NCI-H524 (cell line): Measurements from ENCODE around the gene PLCB1.
A peak's percentile ranks its signal among the peaks of the same experiment; 100 is the strongest.

ENCODE experiments used
- DNase-seq, 2 experiments: peaks; one replicate each; lab custom pipeline; 2025; lab: John Stamatoyannopoulos, UW

The PLCB1 gene

DNA sequence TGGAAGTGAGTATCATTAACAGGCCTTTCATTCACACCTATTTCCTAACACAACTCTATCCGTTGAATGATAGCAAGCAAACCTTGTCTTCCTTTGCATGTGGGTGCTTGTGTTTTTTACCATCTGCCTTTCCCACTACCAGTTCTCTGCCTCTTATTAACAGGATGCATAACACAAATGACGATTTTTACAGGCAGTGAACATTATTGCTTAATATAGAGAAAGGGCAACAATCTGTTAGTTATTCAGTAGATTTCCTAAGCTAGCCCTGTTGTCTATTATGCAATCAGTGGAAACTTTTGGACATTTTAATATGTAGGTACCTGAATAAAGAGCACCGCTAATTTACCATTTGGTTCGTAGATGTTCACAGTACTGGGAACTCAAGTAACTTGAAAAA lies 588.0 kb downstream of the PLCB1 start:
- DNase-seq, result peak; percentile 42 to 73

DNA sequence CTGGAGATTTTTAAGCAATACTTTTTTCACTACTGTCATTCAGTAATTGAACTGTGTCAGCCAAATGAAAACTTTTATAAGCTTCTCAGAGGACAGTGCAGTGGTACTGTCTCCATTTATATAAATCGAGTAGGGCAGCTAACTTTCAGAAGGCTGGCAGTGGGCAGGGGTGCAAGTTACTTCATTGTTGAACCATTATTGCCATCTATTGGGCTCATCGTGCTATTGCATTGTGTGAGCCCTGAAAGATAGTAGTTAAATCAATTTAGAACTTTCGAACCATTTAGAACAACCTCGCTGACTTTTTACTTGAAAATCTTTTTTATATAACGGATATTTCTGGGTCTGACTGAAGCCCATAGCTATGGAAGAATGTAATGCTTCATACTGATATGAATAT lies 589.0 kb downstream of the PLCB1 start:
- peak; percentile 55 to 86 for DNase-seq

DNA sequence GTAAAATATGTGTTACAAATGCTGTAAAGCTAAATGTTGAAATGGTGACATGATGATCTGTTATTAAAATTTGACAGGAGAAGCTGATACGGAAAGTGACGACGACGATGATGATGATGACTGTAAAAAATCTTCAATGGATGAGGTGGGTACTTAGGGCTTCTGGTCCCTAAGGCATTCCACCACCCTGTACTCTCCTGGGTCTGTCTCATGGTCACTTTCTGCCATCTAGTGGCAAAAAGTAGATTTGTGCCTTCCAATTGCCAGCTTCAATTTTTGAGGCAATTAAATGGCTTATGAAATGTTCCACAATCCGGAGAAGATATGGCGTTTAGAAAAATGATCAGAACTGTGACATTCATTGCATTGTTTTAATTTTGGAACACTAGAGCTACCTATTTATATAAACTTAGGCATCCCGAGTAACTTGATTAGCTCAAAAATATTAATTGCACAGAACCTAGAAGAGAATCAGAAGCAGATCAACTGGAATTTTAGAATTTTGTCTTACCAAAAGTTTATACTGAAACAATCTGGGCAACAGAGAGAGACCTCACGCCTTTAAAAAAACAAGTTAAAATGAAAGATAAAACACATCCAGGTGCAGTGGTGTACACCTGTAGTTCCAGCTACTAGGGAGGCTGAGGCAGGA lies 590.3 kb downstream of the PLCB1 start:
- peak; percentile 72 to 86 for DNase-seq

DNA sequence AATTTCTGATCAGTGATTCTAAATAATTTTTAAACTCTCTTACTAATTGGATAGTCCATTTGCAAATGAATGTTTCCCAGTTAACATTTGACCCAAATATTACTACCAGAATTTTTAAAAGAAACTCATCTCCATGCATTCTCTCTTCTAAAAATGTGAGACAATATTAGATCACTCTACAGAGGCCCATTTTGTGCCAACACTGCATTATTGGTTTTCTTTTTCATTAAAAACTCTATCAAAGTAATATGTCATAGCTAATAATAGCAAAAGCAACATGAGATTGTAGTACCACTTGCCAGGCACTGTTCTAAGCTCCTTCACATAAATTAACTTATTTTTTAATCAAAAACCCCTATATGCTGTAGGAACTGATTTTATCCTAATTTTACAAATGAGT lies 591.2 kb downstream of the PLCB1 start:
- DNase-seq, result no peak

DNA sequence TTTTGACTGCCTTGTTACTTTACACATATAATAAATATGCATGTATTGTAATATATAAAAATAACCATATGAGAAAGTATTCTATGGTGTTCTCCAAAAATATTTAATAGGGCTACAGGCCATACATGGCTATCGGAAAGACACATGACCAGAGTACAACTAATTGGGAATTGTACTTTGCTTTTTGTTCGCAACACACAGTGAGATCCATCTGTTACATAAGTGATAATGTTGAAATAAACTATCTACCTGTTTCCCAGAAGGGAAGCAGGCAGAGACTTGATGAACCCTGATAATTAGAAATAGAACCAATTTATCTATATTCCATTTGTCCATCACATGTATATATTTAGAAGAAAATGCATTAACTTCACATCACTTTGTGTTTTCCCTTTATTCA lies 592.8 kb downstream of the PLCB1 start:
- DNase-seq, result no peak

DNA sequence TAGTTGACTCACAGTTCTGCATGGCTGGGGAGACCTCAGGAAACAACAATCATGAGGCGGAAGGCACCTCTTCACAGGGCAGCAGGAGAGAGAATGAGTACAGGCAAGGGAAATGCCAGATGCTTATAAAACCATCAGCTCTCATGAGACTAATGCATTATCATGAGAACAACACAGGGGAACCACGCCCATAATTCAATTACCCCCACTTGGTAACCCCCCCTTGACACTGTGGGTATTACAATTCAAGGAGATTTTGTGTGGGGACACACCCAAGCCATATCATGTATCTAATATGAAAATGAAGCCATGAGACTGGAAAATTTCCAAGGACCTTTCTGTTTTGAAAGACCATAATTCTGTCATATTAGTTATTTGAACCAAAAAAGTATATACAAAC lies 594.4 kb downstream of the PLCB1 start:
- DNase-seq, result no peak

DNA sequence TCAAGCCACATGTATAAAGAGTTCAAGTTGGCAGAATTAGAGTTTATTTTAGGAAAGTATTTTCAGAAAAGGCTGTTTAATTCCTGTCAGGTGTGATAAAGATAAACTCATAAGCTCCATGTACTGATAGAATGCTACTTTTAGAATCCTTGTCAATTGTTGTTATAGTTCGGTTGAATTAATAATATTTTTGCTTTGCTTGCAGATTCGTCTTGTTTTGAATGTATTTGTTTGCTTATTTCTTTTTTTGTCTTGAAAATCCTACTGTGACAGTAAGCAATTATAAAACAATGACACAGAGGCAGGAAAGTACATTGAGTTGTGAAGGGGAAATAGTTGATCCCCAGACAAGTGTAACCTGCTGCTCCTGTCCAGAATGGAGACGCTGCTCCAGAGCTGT lies 602.9 kb downstream of the PLCB1 start:
- no peak for DNase-seq

DNA sequence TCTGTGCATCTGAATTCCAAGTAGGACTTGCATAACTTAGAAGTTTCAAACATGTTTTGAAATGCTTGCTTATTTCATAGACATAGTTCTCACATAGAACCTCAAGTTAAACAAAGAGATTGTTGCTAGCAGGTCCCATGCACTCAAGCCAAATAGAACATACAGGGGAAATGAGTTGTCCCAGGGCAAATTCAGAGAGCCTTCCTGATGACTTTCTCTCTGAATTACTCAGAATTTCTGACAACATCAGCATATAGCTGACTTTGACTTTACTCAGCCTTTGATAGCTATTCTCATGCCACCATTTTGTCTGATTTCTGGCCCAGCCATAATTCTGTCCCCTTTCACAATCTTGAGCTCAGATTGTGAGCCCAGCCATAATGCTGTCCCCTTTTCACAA lies 603.6 kb downstream of the PLCB1 start:
- no peak for DNase-seq

DNA sequence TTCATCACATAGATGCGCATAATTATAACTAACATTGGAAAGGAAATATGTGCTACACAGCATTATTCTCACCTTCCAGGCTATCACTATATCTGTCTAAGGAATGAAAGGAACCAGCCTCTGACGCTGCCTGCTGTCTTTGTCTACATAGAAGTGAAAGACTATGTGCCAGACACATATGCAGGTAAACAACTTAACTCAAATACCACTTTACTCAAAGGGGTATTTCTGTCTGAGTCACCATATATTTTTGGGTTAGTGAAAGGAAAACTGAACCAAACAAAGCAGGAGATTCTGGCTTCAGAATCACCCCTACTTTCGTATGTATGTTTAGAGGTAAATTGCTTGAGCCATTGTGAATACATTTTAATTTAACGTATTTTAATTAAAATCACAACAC lies 608.2 kb downstream of the PLCB1 start:
- no peak for DNase-seq

DNA sequence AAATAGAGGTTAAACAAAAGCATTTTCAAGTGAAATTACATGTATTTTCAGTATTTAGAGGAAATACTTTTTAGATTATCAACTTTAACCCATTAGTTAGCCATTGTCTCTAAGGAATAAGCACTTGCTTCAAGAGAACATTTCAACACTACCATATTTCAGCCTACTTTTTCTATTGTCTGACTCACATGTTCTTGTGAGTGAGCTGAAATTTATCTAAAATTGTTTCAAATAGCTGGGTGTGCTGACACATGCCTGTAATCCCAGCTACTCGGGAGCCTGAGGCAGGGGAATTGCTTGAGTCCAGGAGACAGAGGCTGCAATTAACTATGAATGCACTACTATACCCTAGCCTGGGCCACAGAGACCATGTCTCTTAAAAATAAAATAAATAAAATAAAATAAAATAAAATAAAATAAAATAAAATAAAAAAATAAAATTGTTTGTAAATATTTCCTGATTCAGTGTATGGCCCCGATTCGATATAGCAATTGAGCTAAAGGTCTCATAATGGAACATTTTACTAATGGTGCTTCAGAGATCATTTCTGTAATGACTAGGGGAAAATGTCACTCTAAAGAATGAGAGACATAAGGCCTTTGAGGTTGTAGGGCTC lies 612.3 kb downstream of the PLCB1 start:
- no peak for DNase-seq

DNA sequence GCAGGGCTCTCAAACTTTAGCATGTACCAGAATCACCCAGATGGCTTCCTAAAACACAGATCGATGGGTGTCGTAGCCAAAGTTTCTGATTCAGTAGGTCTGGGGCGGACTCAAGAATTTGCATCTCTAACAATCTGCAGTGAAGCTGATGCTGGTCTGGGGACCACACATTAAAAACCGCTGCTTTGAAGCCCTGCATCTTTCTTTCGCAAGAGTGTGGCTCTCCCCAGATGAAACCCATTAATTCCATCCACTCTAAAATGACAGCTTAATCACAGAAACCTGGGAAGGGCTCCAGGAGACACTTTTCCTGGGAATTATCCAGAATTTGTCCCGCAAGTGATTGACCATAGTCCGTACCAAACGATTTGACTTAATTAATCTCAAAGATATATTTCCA lies 617.0 kb downstream of the PLCB1 start:
- DNase-seq, result no peak

DNA sequence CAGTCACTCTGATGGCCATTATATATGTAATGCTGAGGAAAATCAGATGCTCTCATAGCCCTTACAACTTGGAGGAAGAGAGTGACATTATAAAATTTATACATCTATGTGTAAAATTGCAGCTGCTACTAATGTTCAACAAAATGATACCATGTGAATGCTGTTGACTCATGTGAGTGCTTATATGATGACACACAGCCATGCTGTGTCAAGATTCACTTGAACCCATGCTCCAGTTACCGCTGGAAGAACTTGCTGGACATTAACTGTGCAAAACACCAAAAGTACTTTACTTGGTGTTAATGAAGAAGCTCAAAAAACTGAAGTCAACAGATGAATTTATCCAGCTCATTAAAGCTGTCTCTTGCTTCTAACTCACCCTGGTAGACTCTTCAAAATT lies 617.9 kb downstream of the PLCB1 start:
- DNase-seq, result no peak

DNA sequence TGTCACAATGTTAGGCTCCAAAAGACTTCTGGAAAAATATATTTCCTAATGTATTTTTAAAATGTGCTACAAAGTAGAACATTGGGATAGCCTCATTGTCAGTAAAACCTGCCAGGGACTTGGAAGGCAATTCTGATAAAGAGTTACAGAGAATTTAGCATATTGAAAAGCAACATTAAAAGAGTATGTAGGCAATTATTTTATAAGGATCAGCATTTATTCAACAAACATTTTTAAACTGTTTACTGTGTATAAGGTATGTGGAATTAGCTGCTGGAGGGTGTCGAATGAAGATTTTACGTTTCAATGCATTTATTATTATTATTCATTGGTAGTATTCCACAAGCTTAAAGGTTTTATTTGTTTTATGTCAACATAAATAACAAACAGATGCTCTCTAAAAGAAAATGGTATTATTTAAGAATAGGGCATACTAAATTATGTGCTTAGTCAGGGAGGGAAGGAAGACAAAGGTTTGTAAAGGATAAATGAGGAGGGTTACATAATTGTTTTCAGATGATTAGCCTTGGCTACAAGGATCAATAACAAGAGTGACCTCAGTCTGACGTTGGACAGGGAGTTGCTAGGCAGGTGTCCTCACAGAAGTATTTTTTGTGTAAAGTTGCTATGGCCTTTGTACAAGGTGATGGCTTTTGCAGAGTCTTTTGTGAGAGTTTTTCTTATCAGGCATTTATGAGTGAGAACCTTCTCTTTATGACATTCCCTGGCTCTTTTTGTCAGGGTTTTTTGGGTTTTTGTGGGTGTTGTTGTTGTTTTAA lies 623.5 kb downstream of the PLCB1 start:
- no peak for DNase-seq

DNA sequence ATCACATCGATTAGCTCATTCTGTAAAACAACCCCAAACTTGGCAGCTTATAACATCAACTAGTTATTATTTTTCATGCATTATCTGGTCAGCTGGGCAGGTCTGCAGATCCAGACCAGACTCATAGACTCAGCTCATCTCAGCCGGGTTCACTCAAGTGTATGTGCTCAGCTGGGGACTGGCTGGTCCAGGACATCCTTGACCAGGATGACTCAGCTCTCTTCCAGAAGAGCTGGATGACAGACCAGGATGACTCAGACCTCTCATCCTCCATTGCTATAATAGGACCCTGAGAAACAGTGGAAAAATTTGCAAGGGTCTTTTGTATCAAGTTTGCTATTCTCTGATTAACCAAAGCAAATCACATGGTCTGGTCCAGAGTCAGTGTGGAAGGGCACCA lies 624.3 kb downstream of the PLCB1 start:
- no peak for DNase-seq

DNA sequence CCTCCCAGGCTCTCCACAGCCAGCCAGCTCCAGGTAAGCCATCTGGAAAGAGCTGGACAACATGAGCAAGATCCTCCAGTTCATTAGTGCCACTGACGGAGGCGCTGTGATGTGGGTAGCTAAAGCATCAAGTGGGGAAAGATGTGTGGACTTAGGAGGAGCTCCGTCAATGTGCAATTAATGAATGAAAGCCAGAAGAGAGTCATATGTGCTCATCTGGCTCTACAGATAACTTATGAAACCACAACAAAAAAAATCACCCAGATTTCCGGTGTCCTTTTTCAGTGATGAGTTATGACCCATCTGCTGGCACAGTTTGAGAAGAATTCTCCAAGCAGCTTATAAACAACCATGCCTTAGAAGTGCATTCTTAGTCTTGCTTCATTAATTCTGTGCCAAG lies 625.1 kb downstream of the PLCB1 start:
- peak; percentile 86 to 97 for DNase-seq

DNA sequence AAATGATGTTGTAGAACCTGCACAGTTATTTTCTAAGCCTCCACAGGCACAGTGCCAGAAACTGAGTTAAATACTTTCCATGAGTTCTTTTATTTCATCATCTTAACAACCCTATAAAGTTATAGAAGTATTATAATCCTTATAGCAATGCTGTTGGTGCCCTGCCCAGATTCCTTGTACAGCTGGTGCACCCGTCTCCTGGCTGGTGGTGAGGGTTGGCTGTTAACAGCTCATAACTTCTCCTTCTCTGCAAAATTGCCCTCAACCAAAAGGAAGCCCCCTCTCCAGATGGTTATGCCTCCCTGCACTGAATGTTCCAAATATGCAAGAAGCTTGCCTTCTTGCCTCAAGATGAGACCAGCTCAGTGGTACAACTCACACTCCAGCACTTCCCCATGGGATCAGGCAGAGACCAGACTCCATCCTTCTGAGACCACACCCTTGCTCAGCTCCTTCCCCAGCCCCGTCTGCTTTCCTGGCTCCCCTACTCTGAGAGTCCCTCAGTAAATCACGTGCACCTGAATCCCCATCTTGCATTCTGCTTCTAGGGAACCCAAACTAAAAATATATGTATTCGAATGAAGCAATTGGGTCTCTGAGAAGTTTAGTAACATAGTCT lies 632.4 kb downstream of the PLCB1 start:
- DNase-seq, result peak; percentile 59 to 77

DNA sequence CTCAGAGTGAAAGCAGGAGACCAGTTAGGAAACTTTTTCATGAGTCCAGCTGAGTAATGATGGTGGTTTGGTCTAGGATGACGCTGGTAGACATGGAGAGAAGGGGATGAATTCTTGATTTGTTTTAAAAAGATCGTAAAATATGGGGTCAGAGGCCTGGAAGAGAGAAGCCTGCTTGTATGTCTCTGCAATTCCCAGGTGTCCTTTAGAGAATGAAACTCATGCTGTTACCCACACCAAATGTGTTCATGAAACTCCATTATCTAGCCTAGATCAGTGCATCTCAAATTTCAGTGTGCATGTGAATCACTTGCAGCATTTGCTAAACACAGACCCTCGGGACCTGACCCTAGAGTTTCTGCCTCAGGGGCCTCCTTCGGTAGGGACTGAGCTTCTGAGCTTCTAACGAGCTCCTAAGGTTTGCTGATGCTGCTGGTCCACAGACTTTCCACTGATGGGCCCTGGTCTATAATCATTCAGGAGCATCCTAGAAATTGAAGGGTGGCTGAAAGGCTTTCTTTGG lies 634.9 kb downstream of the PLCB1 start:
- peak in 1 of 2 experiments; percentile 14 for DNase-seq

DNA sequence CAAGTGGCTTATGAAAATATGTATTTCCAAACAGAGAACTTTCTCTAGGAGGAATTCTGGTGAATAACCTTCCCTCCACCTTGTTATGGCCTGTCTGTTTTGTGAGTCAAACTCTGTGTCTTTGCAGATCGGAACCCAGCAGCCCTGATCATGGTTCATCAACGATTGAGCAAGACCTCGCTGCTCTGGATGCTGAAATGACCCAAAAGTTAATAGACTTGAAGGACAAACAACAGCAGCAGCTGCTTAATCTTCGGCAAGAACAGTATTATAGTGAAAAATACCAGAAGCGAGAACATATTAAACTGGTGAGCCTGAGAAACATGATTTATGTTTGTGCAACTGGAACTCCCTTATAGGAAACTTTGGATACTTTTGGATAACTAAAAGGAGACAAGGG lies 642.3 kb downstream of the PLCB1 start:
- DNase-seq, result no peak

DNA sequence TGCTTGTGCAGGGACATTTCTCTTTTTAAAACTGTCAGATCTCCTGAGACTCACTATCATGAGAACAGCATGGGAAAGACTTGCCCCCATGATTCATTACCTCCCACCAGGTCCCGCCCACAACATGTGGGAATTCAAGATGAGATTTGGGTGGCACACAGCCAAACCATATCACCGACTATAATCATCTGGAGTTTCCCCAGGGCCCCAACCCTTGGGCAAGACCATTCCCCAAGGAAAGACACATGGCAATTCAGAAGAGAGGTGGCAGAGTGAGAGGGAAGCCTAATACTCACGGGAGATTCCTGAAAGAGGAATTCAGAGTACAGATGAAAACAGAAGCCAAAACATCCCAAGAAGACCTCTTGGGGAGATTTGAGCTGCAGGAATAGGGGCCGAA lies 645.8 kb downstream of the PLCB1 start:
- DNase-seq, result peak in 1 of 2 experiments; percentile 29

DNA sequence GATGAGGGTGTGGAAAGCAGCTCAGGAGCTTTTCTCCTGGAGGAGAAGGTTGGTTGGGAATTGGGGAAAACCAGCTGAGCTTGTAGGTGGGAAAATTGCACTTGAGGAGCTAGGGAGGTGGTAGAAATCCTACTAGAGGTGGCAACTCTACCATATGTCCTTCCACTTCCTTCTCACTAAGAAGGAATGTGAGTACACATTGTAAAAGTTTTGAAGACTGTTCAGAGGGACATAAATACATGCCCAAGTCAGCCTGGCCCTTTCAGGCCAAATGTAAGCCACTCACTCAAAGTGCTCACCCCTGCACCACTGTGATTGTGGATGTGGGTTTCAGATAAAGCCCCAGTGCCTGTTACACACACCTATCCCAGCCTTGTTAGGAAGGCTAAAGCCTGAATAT lies 646.3 kb downstream of the PLCB1 start:
- no peak for DNase-seq

DNA sequence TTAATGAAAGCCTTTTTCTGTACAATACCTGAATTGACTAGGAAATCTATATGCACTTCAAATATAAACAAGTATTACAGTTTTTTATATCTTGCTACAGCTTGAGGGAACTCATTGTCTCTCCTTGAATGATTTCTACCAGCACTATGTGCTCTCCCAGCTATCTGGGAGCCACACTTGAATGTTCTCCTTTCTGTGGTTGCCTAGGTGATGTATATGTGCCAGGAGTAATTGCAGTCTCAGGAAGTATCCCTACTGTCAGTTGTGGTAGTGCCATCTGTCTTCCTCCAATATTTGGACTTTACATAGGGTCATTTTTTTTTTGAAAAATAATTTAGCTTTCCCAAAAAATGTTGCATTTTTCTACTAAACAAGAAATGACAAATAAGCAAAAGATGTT lies 648.8 kb downstream of the PLCB1 start:
- DNase-seq, result peak; percentile 34 to 64

DNA sequence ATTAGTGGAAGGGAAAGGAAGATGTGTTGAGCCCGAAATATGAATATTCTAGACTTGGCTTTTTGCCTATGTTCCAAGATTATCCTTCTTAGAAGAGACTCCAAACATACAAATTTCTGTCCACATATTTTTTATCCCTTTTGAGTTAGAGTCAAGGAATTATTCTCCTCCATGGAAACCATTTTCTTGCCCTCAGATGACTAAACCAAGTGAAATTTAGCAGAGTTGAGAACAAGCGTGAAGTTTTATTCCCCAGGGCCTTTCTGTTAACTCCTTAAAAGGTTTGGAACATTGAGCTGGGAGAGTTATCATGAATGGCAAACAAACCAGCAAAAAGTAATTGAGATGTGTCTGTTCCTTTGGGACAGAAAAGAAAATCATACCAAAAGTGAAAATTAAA lies 650.7 kb downstream of the PLCB1 start:
- DNase-seq, result no peak

DNA sequence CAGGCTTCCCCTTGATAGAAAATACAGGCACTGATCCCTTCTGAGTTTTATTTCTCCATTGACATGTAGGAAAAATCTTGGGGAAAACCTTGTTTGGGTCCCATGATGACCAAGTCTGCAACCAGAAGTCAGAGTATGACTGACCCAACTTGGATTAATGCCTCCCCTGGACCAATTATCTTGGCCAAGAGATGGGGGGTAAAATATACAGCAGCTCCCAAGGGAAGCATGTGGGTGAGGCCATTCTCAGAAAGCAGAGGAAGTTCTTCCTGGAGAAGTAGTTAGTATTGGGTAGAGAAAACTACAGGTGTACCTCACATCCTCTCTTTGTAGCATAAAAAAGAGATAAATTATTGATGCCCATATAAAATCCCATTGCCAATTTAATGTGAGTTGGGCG lies 651.7 kb downstream of the PLCB1 start:
- no peak for DNase-seq
